ENCODE data around the gene RHBDD2. TPM values are rescaled to one million over a fixed set of nuclear protein-coding genes. Genes with fewer than 3 reads are reported as not detected.
A peak's percentile ranks its signal among the peaks of the same experiment; 100 is the strongest.
"Not testable (repeated sequence)": the region's sequence is repeated elsewhere in the genome, so short reads cannot be mapped to it uniquely, and the experiment has no call there.

The RHBDD2 gene
- polyA plus RNA-seq, 3 donors: 34.1 to 54.6 (median 53.1) TPM

DNA sequence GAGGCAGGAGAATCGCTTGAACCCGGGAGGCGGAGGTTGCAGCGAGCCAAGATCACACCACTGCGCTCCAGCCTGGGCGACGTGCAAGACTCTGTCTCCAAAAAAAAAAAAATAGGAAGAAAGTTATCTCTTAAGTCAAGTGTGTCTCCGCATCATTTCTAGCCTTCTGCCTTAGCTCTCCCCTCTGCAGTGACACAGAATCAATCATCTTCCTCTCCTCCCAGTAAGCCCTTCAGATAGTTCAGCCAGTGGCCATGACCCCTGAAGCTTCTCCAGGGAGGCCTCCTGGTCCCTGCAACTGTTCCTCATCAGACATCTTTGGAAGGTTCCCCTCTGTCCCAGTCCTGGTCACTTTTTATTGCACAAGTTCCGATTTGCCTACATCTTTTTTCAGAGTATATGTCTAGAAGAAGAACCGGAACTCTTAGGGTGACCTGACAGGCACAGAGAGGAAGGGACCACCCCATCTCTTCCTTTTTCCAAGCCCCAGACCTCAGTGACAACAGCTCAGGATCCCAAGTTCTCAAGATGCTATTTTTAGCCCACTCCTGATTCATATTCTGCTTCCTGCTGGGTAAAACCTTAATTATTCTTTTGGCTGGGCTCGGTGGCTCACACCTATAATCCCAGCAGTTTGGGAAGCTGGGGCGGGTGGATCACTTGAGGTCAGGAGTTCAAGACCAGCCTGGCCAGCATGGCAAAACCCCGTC is 6.6 kb upstream of the RHBDD2 start:
- Histone ChIP-seq H3K27me3 (ENCODE audit: control insufficient read depth in 2 of 2, insufficient read depth in 2 of 2, low read length in 2 of 2) (no peaks in the 10 kb centered on the region), H3K4me2 (replicated peaks; ENCODE audit: extremely low read depth, low read length, poor library complexity, severe bottlenecking) (peak overlapping the region; percentile 33), H4K20me1 (ENCODE audit: insufficient read depth, low read length) (no peaks in the 10 kb centered on the region), H3K27ac (ENCODE audit: low read depth in 1 of 2, low read length in 2 of 2) (peak overlapping the region in 1 of 2 donors; percentile 51), H3K79me2 (ENCODE audit: insufficient read depth, low read length) (no peaks in the 10 kb centered on the region), H2AFZ (ENCODE audit: insufficient read depth, low read depth, low read length, poor library complexity, severe bottlenecking) (no peak overlapping the region), H3K9me3 (replicated peaks in 1 of 2; ENCODE audit: control insufficient read depth in 1 of 2, insufficient read depth in 1 of 2, low read length in 2 of 2) (no peaks in the 10 kb centered on the region), H3K4me3 (replicated peaks in 1 of 3; ENCODE audit: low read depth in 2 of 3, low read length in 3 of 3) (peak overlapping the region in 1 of 3 experiments; percentile 17), H3K36me3 (replicated peaks in 1 of 2; ENCODE audit: control insufficient read depth in 1 of 2, insufficient read depth in 2 of 2, low read length in 2 of 2) (no peaks in the 10 kb centered on the region), H3K4me1 (ENCODE audit: control insufficient read depth in 1 of 2, insufficient read depth in 2 of 2, low read length in 2 of 2) (peaks cover 39 to 46% of the 10 kb centered on the region in 2 donors), H3K9ac (ENCODE audit: insufficient read depth, low read length, poor library complexity, severe bottlenecking) (no peak overlapping the region)
- no peaks in the 10 kb centered on the region for H3K36me3 Mint-ChIP-seq
- peaks cover 0 to 10% (median 1%) of the 10 kb centered on the region in 3 donors for H3K27me3 Mint-ChIP-seq (ENCODE audit: low read depth in 3 of 3)
- DNase-seq: peak in 2 of 3 donors; percentile 73 to 78
- peak overlapping the region; percentile 76 to 93 (median 84) for H3K27ac Mint-ChIP-seq
- TF ChIP-seq, protein P1, sequence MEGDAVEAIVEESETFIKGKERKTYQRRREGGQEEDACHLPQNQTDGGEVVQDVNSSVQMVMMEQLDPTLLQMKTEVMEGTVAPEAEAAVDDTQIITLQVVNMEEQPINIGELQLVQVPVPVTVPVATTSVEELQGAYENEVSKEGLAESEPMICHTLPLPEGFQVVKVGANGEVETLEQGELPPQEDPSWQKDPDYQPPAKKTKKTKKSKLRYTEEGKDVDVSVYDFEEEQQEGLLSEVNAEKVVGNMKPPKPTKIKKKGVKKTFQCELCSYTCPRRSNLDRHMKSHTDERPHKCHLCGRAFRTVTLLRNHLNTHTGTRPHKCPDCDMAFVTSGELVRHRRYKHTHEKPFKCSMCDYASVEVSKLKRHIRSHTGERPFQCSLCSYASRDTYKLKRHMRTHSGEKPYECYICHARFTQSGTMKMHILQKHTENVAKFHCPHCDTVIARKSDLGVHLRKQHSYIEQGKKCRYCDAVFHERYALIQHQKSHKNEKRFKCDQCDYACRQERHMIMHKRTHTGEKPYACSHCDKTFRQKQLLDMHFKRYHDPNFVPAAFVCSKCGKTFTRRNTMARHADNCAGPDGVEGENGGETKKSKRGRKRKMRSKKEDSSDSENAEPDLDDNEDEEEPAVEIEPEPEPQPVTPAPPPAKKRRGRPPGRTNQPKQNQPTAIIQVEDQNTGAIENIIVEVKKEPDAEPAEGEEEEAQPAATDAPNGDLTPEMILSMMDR (IDR thresholded peaks at IDR 0.05): no peak
- peaks cover 0 to 4% (median 2%) of the 10 kb centered on the region in 7 donors for H3K9me3 Mint-ChIP-seq
- H3K4me1 Mint-ChIP-seq: peaks cover 54% of the 10 kb centered on the region
- peak overlapping the region in 1 of 2 donors; percentile 31 for H3K4me3 Mint-ChIP-seq
- intact Hi-C loops (cut with micrococcal nuclease): no loop called here
- 15% methylated on average over 4 of the region's 13 CpGs for WGBS (ENCODE audit: insufficient coverage)

DNA sequence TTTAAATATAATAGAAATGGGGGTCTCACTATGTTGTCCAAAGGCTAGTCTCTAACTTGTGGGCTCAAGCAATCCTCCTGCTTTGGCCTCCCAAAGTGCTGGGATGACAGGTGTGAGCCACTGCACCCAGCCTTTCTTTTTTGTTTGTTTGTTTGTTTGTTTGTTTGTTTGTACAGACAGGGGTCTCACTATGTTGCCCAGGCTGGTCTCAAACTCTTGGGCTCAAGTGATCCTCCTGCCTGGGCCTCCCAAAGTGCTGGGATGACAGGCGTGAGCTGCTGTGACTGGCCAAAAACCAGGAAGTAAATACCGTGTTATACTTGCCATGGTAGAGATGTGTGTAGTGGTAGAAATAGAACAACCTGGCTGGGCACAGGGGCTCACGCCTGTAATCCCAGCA is 4.7 kb upstream of the RHBDD2 start:
- H3K27ac ChIP-seq (ENCODE audit: low read depth in 1 of 2, low read length in 2 of 2); H3K36me3 ChIP-seq (replicated peaks in 1 of 2; ENCODE audit: control insufficient read depth in 1 of 2, insufficient read depth in 2 of 2, low read length in 2 of 2); H3K27me3 Mint-ChIP-seq (ENCODE audit: low read depth in 3 of 3); intact Hi-C loops (cut with micrococcal nuclease); H3K9ac ChIP-seq (ENCODE audit: insufficient read depth, low read length, poor library complexity, severe bottlenecking); H2AFZ ChIP-seq (ENCODE audit: insufficient read depth, low read depth, low read length, poor library complexity, severe bottlenecking); DNase-seq; H3K4me3 Mint-ChIP-seq; H3K4me3 ChIP-seq (replicated peaks in 1 of 3; ENCODE audit: low read depth in 2 of 3, low read length in 3 of 3); H3K27me3 ChIP-seq (ENCODE audit: control insufficient read depth in 2 of 2, insufficient read depth in 2 of 2, low read length in 2 of 2); H3K36me3 Mint-ChIP-seq; H3K79me2 ChIP-seq (ENCODE audit: insufficient read depth, low read length); H4K20me1 ChIP-seq (ENCODE audit: insufficient read depth, low read length); H3K4me2 ChIP-seq (replicated peaks; ENCODE audit: extremely low read depth, low read length, poor library complexity, severe bottlenecking); H3K9me3 ChIP-seq (replicated peaks in 1 of 2; ENCODE audit: control insufficient read depth in 1 of 2, insufficient read depth in 1 of 2, low read length in 2 of 2); H3K9me3 Mint-ChIP-seq: not testable (repeated sequence)
- H3K4me1 ChIP-seq (ENCODE audit: control insufficient read depth in 1 of 2, insufficient read depth in 2 of 2, low read length in 2 of 2): peaks cover 53 to 62% of the 10 kb centered on the region in 2 donors
- H3K4me1 Mint-ChIP-seq: peaks cover 63% of the 10 kb centered on the region
- peak overlapping the region in 3 of 7 donors; percentile 15 to 74 (median 41) for H3K27ac Mint-ChIP-seq
- WGBS (ENCODE audit: insufficient coverage): 88% methylated on average over 2 of the region's 3 CpGs
